Lung (tissue), 12 donors: ENCODE measurements around the gene GOLT1A. TPM values are rescaled to one million over a fixed set of nuclear protein-coding genes. Genes with fewer than 3 reads are reported as not detected.

ENCODE experiments used
- ATAC-seq: fragments of 200-7000 bp; cut with Tn5 transposase; one replicate; pipeline ENCODE4 v1.9.1; 2020; ENCODE audit warnings: moderate number of reproducible peaks; ENCODE audit not compliant: insufficient read depth, low FRiP score
- DNase-seq, 3 donors: peaks; one replicate each; pipeline ENCODE4 v3.0.0-alpha.2; 2013 to 2017
- H3K27ac ChIP-seq, 2 donors: one replicate each; pipeline ENCODE4 v1.5.1; 2013; ENCODE audit warnings: mild to moderate bottlenecking in 2 of 2, moderate library complexity in 2 of 2, control low read depth in 1 of 2, inconsistent platforms in 1 of 2, low read depth in 1 of 2, low read length in 1 of 2
- H3K27me3 ChIP-seq, 3 donors: one replicate each; pipeline ENCODE4 v1.5.1; 2013; ENCODE audit warnings: low read length in 2 of 3; ENCODE audit not compliant: control insufficient read depth in 3 of 3, insufficient read depth in 3 of 3
- H3K36me3 ChIP-seq, 4 donors: one replicate each; pipeline ENCODE4 v1.5.1; 2013; ENCODE audit warnings: low read length in 4 of 4, mild to moderate bottlenecking in 1 of 4, moderate library complexity in 1 of 4; ENCODE audit not compliant: control insufficient read depth in 4 of 4, insufficient read depth in 4 of 4
- H3K4me1 ChIP-seq, 5 donors: one replicate each; pipeline ENCODE4 v1.5.1; 2013; ENCODE audit warnings: low read length in 5 of 5, mild to moderate bottlenecking in 2 of 5, moderate library complexity in 1 of 5; ENCODE audit not compliant: control insufficient read depth in 5 of 5, insufficient read depth in 5 of 5
- H3K4me3 ChIP-seq: one replicate; pipeline ENCODE4 v1.5.1; 2013; ENCODE audit warnings: mild to moderate bottlenecking, control low read depth, moderate library complexity
- H3K9ac ChIP-seq, 2 donors: one replicate each; pipeline ENCODE4 v1.5.1; 2013; ENCODE audit warnings: low read length in 2 of 2, control low read depth in 1 of 2; ENCODE audit not compliant: insufficient read depth in 1 of 2
- H3K9me3 ChIP-seq, 4 donors: one replicate each; pipeline ENCODE4 v1.5.1; 2013; ENCODE audit warnings: low read length in 3 of 4, mild to moderate bottlenecking in 1 of 4, moderate library complexity in 1 of 4; ENCODE audit not compliant: control insufficient read depth in 4 of 4, insufficient read depth in 3 of 4
- WGBS, 2 donors: extraction: QIAGEN DNeasy Blood & Tissue Kit; methylation state at CpG; one replicate each; pipeline ENCODE4 v1.1.7; 2013; 5-methylcytosine and 5-hydroxymethylcytosine counted together
- polyA plus RNA-seq, 2 donors: library from polyadenylated mRNA; stranded (reverse); fragments of 200-250 nt; gene quantifications; one replicate each; pipeline ENCODE4 v1.2.1, GENCODE V29; 2013
- total RNA-seq, 2 donors: library from RNA; depleted of rRNA in 1 of 2; stranded (reverse); fragments of >200 nt in 1 of 2; gene quantifications; one replicate each; pipeline ENCODE4 v1.2.1, GENCODE V29; 2014 to 2021
- TF ChIP-seq, protein P1 (sequence below): IDR thresholded peaks from 2 replicates; pipeline ENCODE4 v1.5.1; 2012; ENCODE audit warnings: mild to moderate bottlenecking; ENCODE audit errors: control extremely low read depth, extremely low read depth
- donor health status: control.
- donor health status: control.
- donor health status: Bipolar disorder and iron deficiency.
- donor health status: healthy.
- donor health status: DM: yes; HTN: yes; CAD: no.

GOLT1A gene
- total and polyA plus RNA-seq, 4 donors: 4.1 to 23.8 (median 7.7) TPM

DNA sequence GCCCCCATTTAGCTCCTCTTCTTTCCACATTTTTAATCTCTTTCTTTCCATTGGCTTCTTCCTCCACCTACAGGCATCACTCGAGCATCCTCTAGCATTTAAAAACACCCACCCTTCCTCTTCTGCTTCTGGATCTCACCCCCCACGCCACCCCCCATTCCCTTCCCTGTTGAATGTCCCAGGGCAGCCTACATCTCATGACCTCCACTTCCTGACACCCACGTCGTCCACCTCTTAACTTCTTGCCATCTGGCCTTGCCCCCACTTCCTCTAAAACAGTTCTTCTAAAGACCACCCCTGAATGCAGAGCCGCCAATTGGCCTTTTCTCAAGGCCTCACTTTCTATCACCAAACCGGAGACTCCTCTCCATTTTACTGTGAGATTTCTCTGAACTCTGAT, 55.8 kb downstream of the GOLT1A start:
- no peaks in the 10 kb centered on the region for H3K36me3 ChIP-seq
- no peak overlapping the region for H3K27ac ChIP-seq
- DNase-seq (no peak), ATAC-seq (no peak)
- H3K27me3 ChIP-seq: no peaks in the 10 kb centered on the region
- no peaks in the 10 kb centered on the region for H3K9me3 ChIP-seq
- no peaks in the 10 kb centered on the region for H3K4me1 ChIP-seq
- H3K4me3 ChIP-seq: no peak overlapping the region
- TF ChIP-seq, protein P1, sequence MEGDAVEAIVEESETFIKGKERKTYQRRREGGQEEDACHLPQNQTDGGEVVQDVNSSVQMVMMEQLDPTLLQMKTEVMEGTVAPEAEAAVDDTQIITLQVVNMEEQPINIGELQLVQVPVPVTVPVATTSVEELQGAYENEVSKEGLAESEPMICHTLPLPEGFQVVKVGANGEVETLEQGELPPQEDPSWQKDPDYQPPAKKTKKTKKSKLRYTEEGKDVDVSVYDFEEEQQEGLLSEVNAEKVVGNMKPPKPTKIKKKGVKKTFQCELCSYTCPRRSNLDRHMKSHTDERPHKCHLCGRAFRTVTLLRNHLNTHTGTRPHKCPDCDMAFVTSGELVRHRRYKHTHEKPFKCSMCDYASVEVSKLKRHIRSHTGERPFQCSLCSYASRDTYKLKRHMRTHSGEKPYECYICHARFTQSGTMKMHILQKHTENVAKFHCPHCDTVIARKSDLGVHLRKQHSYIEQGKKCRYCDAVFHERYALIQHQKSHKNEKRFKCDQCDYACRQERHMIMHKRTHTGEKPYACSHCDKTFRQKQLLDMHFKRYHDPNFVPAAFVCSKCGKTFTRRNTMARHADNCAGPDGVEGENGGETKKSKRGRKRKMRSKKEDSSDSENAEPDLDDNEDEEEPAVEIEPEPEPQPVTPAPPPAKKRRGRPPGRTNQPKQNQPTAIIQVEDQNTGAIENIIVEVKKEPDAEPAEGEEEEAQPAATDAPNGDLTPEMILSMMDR: no peak
- WGBS, 2 donors: 60% methylated on average over 6 of the region's 6 CpGs
- no peak overlapping the region for H3K9ac ChIP-seq

DNA sequence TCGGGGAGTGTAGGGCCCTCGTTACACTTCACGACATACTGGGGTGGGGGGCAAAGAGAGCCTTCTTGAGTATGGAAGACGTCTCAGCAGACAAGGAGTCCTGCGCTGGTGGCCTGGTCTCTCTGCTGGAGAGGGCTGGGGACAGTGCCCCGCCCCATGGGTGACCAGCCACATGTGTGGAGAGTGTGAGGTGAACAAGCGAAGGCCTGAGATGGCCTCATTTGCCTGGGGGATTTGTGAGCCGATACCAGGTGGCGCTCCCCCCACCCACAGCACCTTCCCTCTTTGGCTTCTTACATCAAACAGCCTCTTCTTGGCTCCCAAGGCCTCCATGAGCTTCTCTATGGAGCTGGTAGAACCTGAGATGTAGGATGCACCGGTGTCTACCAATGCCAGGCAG, 57.9 kb downstream of the GOLT1A start:
- peaks cover 0 to 4% (median 2%) of the 10 kb centered on the region in 5 donors for H3K4me1 ChIP-seq
- TF ChIP-seq, protein P1: no peak
- H3K27me3 ChIP-seq: no peaks in the 10 kb centered on the region
- no peak overlapping the region for H3K4me3 ChIP-seq
- no peaks in the 10 kb centered on the region for H3K36me3 ChIP-seq
- no peak overlapping the region for H3K27ac ChIP-seq
- DNase-seq (no peak), ATAC-seq (no peak)
- WGBS, 2 donors: 89 to 91% methylated on average over 10 of the region's 10 CpGs
- H3K9me3 ChIP-seq: no peaks in the 10 kb centered on the region
- no peak overlapping the region for H3K9ac ChIP-seq

DNA sequence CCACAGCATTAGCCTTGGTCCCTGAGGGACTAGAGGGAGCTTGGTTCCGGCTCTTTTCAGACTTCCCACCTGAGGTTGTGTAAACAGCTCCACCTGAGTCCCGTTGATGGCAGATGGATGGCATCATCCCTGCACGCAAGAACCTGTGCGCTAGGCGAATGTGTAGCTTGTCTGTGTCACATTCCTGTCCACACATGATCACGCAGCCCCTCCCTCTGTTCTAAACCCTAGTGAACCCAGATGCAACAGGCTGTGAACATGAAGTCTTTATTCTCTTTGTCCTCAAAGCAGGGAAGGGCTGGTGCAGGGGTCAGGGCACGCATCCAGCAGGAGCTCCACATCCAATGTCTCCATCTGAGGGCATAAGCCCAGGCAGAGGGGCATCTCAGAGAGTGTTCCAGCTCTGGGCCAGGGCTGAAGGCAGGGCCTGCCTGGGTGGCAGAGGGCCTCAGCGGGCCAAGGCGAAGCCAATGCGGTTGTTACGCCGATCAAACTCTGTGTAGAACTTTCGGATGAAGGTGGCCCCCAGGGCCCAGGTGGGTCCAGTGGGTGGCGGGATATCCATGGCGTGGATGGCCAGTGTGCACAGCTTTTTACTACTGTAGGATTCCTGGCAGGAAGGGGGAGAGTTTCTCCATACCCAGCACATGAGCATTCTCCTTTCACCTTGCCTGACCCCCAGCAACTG, 59.1 kb downstream of the GOLT1A start:
- Histone ChIP-seq H3K4me3 (no peak overlapping the region), H3K27ac (no peak overlapping the region), H3K27me3 (no peaks in the 10 kb centered on the region), H3K4me1 (peaks cover 0 to 4% (median 2%) of the 10 kb centered on the region in 5 donors), H3K36me3 (no peaks in the 10 kb centered on the region), H3K9ac (no peak overlapping the region), H3K9me3 (no peaks in the 10 kb centered on the region)
- ATAC-seq (no peak), DNase-seq (no peak)
- TF ChIP-seq, protein P1: no peak
- WGBS, 2 donors: 93 to 94% methylated on average over 15 of the region's 15 CpGs

DNA sequence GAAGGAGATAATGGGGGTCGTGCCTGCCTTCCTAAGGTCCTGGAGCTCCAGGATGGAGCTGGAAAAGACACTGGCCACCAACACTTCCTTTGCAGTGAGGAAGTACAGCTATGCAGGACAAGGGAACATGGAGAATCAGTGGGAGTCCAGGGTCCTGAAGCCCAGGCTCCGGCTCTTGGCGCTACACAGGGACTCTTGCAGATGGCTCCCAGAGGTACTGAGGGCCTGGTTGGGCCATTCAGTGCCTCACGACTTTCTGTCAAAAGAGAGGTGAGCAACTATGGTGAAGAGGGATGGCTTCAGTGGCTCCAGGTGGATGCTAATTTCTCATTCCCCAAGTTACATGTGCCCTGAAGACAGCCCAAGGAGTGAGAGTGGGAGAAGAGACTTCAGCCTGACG, 60.1 kb downstream of the GOLT1A start:
- no peak for DNase-seq

More for the DNA sequence above, 60.1 kb downstream of the GOLT1A start:
- H3K36me3 ChIP-seq: no peaks in the 10 kb centered on the region
- WGBS, 2 donors: 94 to 95% methylated on average over 5 of the region's 5 CpGs
- no peak for ATAC-seq
- no peak overlapping the region for H3K9ac ChIP-seq
- TF ChIP-seq, protein P1: no peak
- H3K4me3 ChIP-seq: no peak overlapping the region
- H3K4me1 ChIP-seq: peaks cover 0 to 4% (median 2%) of the 10 kb centered on the region in 5 donors
- no peaks in the 10 kb centered on the region for H3K9me3 ChIP-seq
- H3K27me3 ChIP-seq: no peaks in the 10 kb centered on the region
- no peak overlapping the region for H3K27ac ChIP-seq
